ENCODE data around the gene ELOVL2.

GRCh38 chr6:11083956-11084355 lies 39.9 kb upstream of the ELOVL2 start:
- TF ChIP-seq CTCF (IDR thresholded peaks at IDR 0.05 in 2 of 3, conservative IDR thresholded peaks at IDR 0.05 in 1 of 3; ENCODE audit: borderline replicate concordance in 1 of 3, insufficient read depth in 1 of 3, low read depth in 2 of 3, low read length in 2 of 3), result no peak
- TF ChIP-seq POLR2A (IDR thresholded peaks at IDR 0.05; ENCODE audit: borderline replicate concordance, extremely low read depth, insufficient read depth, insufficient read length), result no peak
- no peak for TF ChIP-seq EZH2 (IDR thresholded peaks at IDR 0.05)
- TF ChIP-seq ZNF274 (IDR thresholded peaks at IDR 0.05; ENCODE audit: low read depth, low read length), result no peak
- no peak for TF ChIP-seq ZFX (IDR thresholded peaks at IDR 0.05)
- TF ChIP-seq EZH2phosphoT487 (IDR thresholded peaks at IDR 0.05; ENCODE audit: borderline replicate concordance), result no peak
- TF ChIP-seq ZBTB33 (IDR thresholded peaks at IDR 0.05; ENCODE audit: extremely low read depth, insufficient replicate concordance, low read length), result no peak
